ENCODE data around the gene PFKFB1. TPM values are rescaled to one million over a fixed set of nuclear protein-coding genes. Genes with fewer than 3 reads are reported as not detected.

PFKFB1 gene
- total and polyA plus RNA-seq, 2 experiments from 2014 or later: 0.59 to 2.1 TPM

GRCh38 chrX:55011294-55011693, 17.3 kb upstream of the PFKFB1 start:
- TF ChIP-seq EZH2 (IDR thresholded peaks at IDR 0.05; ENCODE audit: borderline replicate concordance) (no peak), CTCF (IDR thresholded peaks at IDR 0.05; ENCODE audit: poor library complexity) (peak; percentile 29), EZH2phosphoT487 (IDR thresholded peaks at IDR 0.05; ENCODE audit: low read depth, severe bottlenecking, unreplicated experiment) (no peak)
- WGBS (ENCODE audit: low lambda C conversion rate, missing lambda C conversion rate): 55% methylated on average over 2 of the region's 2 CpGs

GRCh38 chrX:55008571-55009358, 14.8 kb upstream of the PFKFB1 start:
- Histone ChIP-seq H3K4me3 (no peak overlapping the region), H3K4me1 (ENCODE audit: insufficient read depth) (peaks cover 10% of the 10 kb centered on the region), H3K27ac (peak overlapping the region; percentile 88), H4K20me1 (ENCODE audit: insufficient read depth, poor library complexity, severe bottlenecking) (no peaks in the 10 kb centered on the region), H3K9me2 (replicated peaks; ENCODE audit: insufficient read depth) (no peaks in the 10 kb centered on the region), H3K27me3 (no peaks in the 10 kb centered on the region), H3K79me2 (no peaks in the 10 kb centered on the region), H3K9me3 (ENCODE audit: low read depth) (no peaks in the 10 kb centered on the region), H3K4me2 (no peak overlapping the region), H2AFZ (no peak overlapping the region), H3K36me3 (replicated peaks; ENCODE audit: insufficient read depth, low read depth) (no peaks in the 10 kb centered on the region)
- no peak for DNase-seq (ENCODE audit: low spot score)
- WGBS (ENCODE audit: low lambda C conversion rate, missing lambda C conversion rate): 64% methylated on average over 9 of the region's 9 CpGs
- no peak for TF ChIP-seq EZH2 (IDR thresholded peaks at IDR 0.05; ENCODE audit: borderline replicate concordance)
- no peak for TF ChIP-seq EZH2phosphoT487 (IDR thresholded peaks at IDR 0.05; ENCODE audit: low read depth, severe bottlenecking, unreplicated experiment)
- TF ChIP-seq CTCF (IDR thresholded peaks at IDR 0.05; ENCODE audit: poor library complexity): no peak

More at GRCh38 chrX:55011294-55011693, 17.3 kb upstream of the PFKFB1 start:
- H3K27me3 ChIP-seq: no peaks in the 10 kb centered on the region
- no peak overlapping the region for H3K4me2 ChIP-seq
- H3K4me3 ChIP-seq: no peak overlapping the region
- no peaks in the 10 kb centered on the region for H3K9me2 ChIP-seq (replicated peaks; ENCODE audit: insufficient read depth)
- H2AFZ ChIP-seq: no peak overlapping the region
- H3K27ac ChIP-seq: no peak overlapping the region
- H3K9me3 ChIP-seq (ENCODE audit: low read depth): no peaks in the 10 kb centered on the region
- no peaks in the 10 kb centered on the region for H4K20me1 ChIP-seq (ENCODE audit: insufficient read depth, poor library complexity, severe bottlenecking)
- no peak for DNase-seq (ENCODE audit: low spot score)
- H3K4me1 ChIP-seq (ENCODE audit: insufficient read depth): peaks cover 10% of the 10 kb centered on the region
- H3K79me2 ChIP-seq: no peaks in the 10 kb centered on the region
- H3K36me3 ChIP-seq (replicated peaks; ENCODE audit: insufficient read depth, low read depth): no peaks in the 10 kb centered on the region

GRCh38 chrX:55007656-55008055, 13.7 kb upstream of the PFKFB1 start:
- peak; percentile 75 for DNase-seq (ENCODE audit: low spot score)
- no peak overlapping the region for H3K4me3 ChIP-seq
- no peaks in the 10 kb centered on the region for H4K20me1 ChIP-seq (ENCODE audit: insufficient read depth, poor library complexity, severe bottlenecking)
- H3K27me3 ChIP-seq: no peaks in the 10 kb centered on the region
- no peak overlapping the region for H3K4me2 ChIP-seq
- no peaks in the 10 kb centered on the region for H3K36me3 ChIP-seq (replicated peaks; ENCODE audit: insufficient read depth, low read depth)
- WGBS (ENCODE audit: low lambda C conversion rate, missing lambda C conversion rate): 69% methylated on average over 6 of the region's 6 CpGs
- H3K9me2 ChIP-seq (replicated peaks; ENCODE audit: insufficient read depth): no peaks in the 10 kb centered on the region
- no peak for TF ChIP-seq EZH2phosphoT487 (IDR thresholded peaks at IDR 0.05; ENCODE audit: low read depth, severe bottlenecking, unreplicated experiment)
- no peak for TF ChIP-seq CTCF (IDR thresholded peaks at IDR 0.05; ENCODE audit: poor library complexity)
- no peak for TF ChIP-seq EZH2 (IDR thresholded peaks at IDR 0.05; ENCODE audit: borderline replicate concordance)
- peaks cover 10% of the 10 kb centered on the region for H3K4me1 ChIP-seq (ENCODE audit: insufficient read depth)
- peak overlapping the region; percentile 88 for H3K27ac ChIP-seq
- no peaks in the 10 kb centered on the region for H3K79me2 ChIP-seq
- H2AFZ ChIP-seq: no peak overlapping the region
- no peaks in the 10 kb centered on the region for H3K9me3 ChIP-seq (ENCODE audit: low read depth)

All from hepatocyte (in vitro differentiated cells).